ENCODE measurements around the gene DDHD1.

- no peak for TF ChIP-seq CTCF (IDR thresholded peaks at IDR 0.05)
- no peak for TF ChIP-seq POLR2A (IDR thresholded peaks at IDR 0.05)
These were observed 129.8 kb downstream of the DDHD1 start for GRCh38 chr14:53023325-53023724.

All from lower leg skin (tissue), 3 donors.